Activated B cell treated with CpG ODN at 0.5 μM for 24 hours (primary cell): ENCODE measurements around the gene AKR7A2. TPM values are rescaled to one million over a fixed set of nuclear protein-coding genes. Genes with fewer than 3 reads are reported as not detected.
"Not testable (repeated sequence)": the region's sequence is repeated elsewhere in the genome, so short reads cannot be mapped to it uniquely, and the experiment has no call there.

Experiments
- ATAC-seq: fragments of 200-7000 bp; cut with Tn5 transposase; one replicate; pipeline ENCODE4 v1.10.0; 2021; ENCODE audit warnings: low read depth, mild to moderate bottlenecking, moderate library complexity
- CTCF ChIA-PET: fragments of 350-600 bp; sonication (Branson Sonifier 250); formaldehyde crosslinking; loops from one replicate; lab custom pipeline; 2021; ENCODE audit warnings: antibody characterized with exemption; lab: Charles Lee
- POLR2A ChIA-PET: fragments of 350-600 bp; sonication (Branson Sonifier 250); formaldehyde crosslinking; loops from one replicate; lab custom pipeline; 2021; ENCODE audit warnings: antibody characterized with exemption; lab: Charles Lee
- DNase-seq: peaks from one replicate; pipeline ENCODE4 v3.0.0; 2022
- H3K27ac Mint-ChIP-seq: one replicate; pipeline ENCODE4 v1.8.0; 2020; ENCODE audit warnings: mixed read lengths
- H3K27me3 Mint-ChIP-seq: one replicate; pipeline ENCODE4 v1.8.0; 2021; ENCODE audit warnings: mixed read lengths
- H3K36me3 Mint-ChIP-seq: one replicate; pipeline ENCODE4 v1.8.0; 2021; ENCODE audit warnings: low read depth, mixed read lengths
- H3K4me1 Mint-ChIP-seq: one replicate; pipeline ENCODE4 v1.8.0; 2021; ENCODE audit warnings: mixed read lengths
- H3K4me3 Mint-ChIP-seq: one replicate; pipeline ENCODE4 v1.8.0; 2020; ENCODE audit warnings: mild to moderate bottlenecking, mixed read lengths
- H3K9me3 Mint-ChIP-seq: one replicate; pipeline ENCODE4 v1.8.0; 2020; ENCODE audit warnings: mixed read lengths
- CTCF ChIP-seq: fragments of 200-600 bp; IDR thresholded peaks from one replicate; pipeline ENCODE4 v1.8.0; 2022; ENCODE audit warnings: antibody characterized with exemption, mild to moderate bottlenecking
- intact Hi-C: fragments of 100-400 bp; cut with micrococcal nuclease; formaldehyde crosslinking; loops from one replicate; pipeline ENCODE4 v1.15.1; 2024
- total RNA-seq: library from RNA; stranded (reverse); gene quantifications from 2 replicates; pipeline ENCODE4 v1.2.3, GENCODE V29; 2022

Gene AKR7A2
- total RNA-seq, 1 donor from 2014 or later, result 29.9 TPM

GRCh38 chr1:19260211-19261138, 51.5 kb downstream of the AKR7A2 start:
- no peak overlapping the region for H3K27ac Mint-ChIP-seq
- no peaks in the 10 kb centered on the region for H3K27me3 Mint-ChIP-seq
- POLR2A ChIA-PET, result no interaction called here
- H3K36me3 Mint-ChIP-seq, result peaks cover 52% of the 10 kb centered on the region
- ATAC-seq (no peak), DNase-seq (no peak)
- CTCF ChIA-PET, result no interaction called here
- no peak for TF ChIP-seq CTCF
- no peak overlapping the region for H3K4me3 Mint-ChIP-seq
- intact Hi-C loops, result no loop called here
- no peaks in the 10 kb centered on the region for H3K4me1 Mint-ChIP-seq
- H3K9me3 Mint-ChIP-seq, result no peaks in the 10 kb centered on the region

DNA sequence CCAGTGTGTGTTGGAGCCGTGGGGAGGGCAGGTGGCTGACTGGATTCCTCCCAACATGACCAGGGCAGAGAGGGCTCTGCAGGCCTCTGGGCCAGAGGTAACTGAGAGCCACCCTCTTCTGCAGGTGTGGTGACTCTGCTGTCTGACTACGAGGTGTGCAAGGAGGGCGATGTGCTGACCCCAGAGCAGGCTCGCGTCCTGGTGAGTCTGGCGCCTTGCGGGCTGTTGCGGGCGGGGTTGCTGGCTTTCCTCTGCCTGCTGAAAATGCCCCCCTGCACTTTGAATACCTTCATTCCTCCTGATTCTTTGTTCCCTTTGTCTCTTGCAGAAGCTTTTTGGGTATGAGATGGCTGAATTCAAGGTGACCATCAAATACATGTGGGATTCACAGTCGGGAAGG, 53.6 kb downstream of the AKR7A2 start:
- peaks cover 62% of the 10 kb centered on the region for H3K36me3 Mint-ChIP-seq
- intact Hi-C loops, result no loop called here

GRCh38 chr1:19257178-19257914, 54.6 kb downstream of the AKR7A2 start:
- intact Hi-C loops, result no loop called here
- no peak overlapping the region for H3K27ac Mint-ChIP-seq
- peaks cover 14% of the 10 kb centered on the region for H3K4me1 Mint-ChIP-seq
- no peaks in the 10 kb centered on the region for H3K9me3 Mint-ChIP-seq
- H3K36me3 Mint-ChIP-seq, result peaks cover 62% of the 10 kb centered on the region
- TF ChIP-seq CTCF, result no peak
- no peaks in the 10 kb centered on the region for H3K27me3 Mint-ChIP-seq
- ChIA-PET CTCF (no interaction called here), POLR2A (no interaction called here)
- no peak overlapping the region for H3K4me3 Mint-ChIP-seq
- ATAC-seq (no peak), DNase-seq (no peak)

More for the DNA sequence above, 53.6 kb downstream of the AKR7A2 start:
- no peaks in the 10 kb centered on the region for H3K9me3 Mint-ChIP-seq
- ATAC-seq, result no peak
- no peak for TF ChIP-seq CTCF
- no peaks in the 10 kb centered on the region for H3K27me3 Mint-ChIP-seq
- ChIA-PET CTCF (interaction anchor here (0.5 kb wide), 1 partner anchor 326 kb away, joined by 4 read pairs; no protein-coding TSS in a partner anchor), POLR2A (no interaction called here)
- H3K4me3 Mint-ChIP-seq, result no peak overlapping the region
- H3K4me1 Mint-ChIP-seq, result peaks cover 5% of the 10 kb centered on the region
- no peak for DNase-seq
- no peak overlapping the region for H3K27ac Mint-ChIP-seq

- H3K27me3 Mint-ChIP-seq, H3K4me3 Mint-ChIP-seq, ATAC-seq, POLR2A ChIA-PET, H3K27ac Mint-ChIP-seq, H3K9me3 Mint-ChIP-seq, intact Hi-C loops, DNase-seq: not testable (repeated sequence)
- CTCF ChIA-PET, result interaction anchor here (0.6 kb wide), 1 partner anchor 15 kb away, joined by 4 read pairs; no protein-coding TSS in a partner anchor
- Mint-ChIP-seq H3K4me1 (peaks cover 21% of the 10 kb centered on the region), H3K36me3 (peaks cover 69% of the 10 kb centered on the region)
Observed at GRCh38 chr1:19256301-19256700, 55.6 kb downstream of the AKR7A2 start.

DNA sequence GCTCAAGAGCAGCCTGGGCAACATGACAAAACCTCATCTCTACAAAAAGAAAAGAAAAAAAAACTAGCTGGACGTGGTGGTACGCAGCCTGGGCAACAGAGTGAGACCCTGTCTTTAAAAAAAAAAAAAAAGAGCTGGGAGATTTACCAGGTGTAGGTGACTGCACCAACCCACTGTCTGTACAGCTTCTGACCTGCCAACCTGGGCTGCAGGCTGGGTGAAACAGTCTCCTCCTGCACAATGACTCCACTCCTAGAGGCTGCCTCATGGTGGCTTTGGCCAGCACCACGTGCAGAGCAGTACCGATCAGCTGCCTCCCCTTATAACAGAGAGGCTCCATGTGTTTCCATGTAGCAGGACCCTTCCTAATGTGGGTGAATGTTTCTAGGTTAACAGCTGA, 56.7 kb downstream of the AKR7A2 start:
- CTCF ChIA-PET, result interaction anchor here (0.6 kb wide), 1 partner anchor 12 kb away, joined by 3 read pairs; no protein-coding TSS in a partner anchor
- peaks cover 65% of the 10 kb centered on the region for H3K36me3 Mint-ChIP-seq
- H3K9me3 Mint-ChIP-seq, result no peaks in the 10 kb centered on the region
- no peak for DNase-seq
- POLR2A ChIA-PET, result interaction anchor here (0.6 kb wide), 1 partner anchor 27 kb away, joined by 7 read pairs; no protein-coding TSS in a partner anchor
- H3K27me3 Mint-ChIP-seq, result no peaks in the 10 kb centered on the region
- intact Hi-C loops, result no loop called here
- peak overlapping the region; percentile 7 for H3K27ac Mint-ChIP-seq
- no peak for ATAC-seq
- TF ChIP-seq CTCF, result no peak
- H3K4me1 Mint-ChIP-seq, result peaks cover 30% of the 10 kb centered on the region
- H3K4me3 Mint-ChIP-seq, result no peak overlapping the region
